HG03439 (cell line): ENCODE data around the gene PTPRN2.

Source experiments
- ATAC-seq: cut with Tn5 transposase; IDR thresholded peaks from one replicate; pipeline ENCODE4 v1.9.1; 2021; ENCODE audit warnings: mild to moderate bottlenecking, moderate library complexity; ENCODE audit not compliant: unreplicated experiment

Gene PTPRN2

GRCh38 chr7:157640144-157640543 lies 947.5 kb downstream of the PTPRN2 start:
- ATAC-seq = no peak

GRCh38 chr7:157638563-157638962 lies 949.1 kb downstream of the PTPRN2 start:
- ATAC-seq = no peak

GRCh38 chr7:157637216-157637949 lies 950.2 kb downstream of the PTPRN2 start:
- ATAC-seq = no peak

- ATAC-seq = no peak
Observed at GRCh38 chr7:157635669-157636068, 952.0 kb downstream of the PTPRN2 start.

GRCh38 chr7:157635148-157635500 lies 952.5 kb downstream of the PTPRN2 start:
- no peak for ATAC-seq

DNA sequence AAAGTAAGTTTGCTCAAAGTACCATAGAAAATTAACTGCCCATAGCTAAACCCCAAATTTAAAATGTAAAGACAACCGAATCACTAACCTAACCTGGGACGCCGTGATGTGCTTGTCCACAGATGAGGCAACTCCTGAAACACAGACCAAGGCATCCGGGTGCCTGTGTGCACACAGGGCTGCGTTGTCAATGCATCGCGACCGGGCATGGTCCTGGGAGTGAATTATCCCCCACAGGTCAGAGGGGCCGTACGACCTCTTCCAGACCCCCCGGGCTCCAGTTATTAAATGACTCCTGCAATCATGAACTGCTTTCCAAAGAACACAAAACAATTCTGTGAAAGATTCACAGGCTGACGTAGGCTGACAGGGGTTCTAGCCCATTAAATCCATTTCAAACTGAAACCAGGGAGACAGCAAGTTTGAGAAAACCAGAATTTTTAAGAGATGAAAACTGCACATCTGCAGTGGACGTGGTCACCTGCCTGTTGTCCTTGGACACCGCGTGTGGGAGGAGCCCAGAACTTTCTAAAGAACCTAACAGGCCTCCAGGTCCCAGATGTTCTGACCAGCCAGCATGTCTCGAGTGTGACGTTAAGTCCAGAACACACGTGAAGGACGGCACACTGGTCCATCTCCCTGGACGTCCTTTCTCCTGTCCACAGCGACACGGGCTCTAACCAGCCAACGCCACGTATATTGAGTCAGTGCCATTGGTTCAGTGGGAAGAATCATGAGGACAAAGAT lies 953.0 kb downstream of the PTPRN2 start:
- ATAC-seq = no peak

DNA sequence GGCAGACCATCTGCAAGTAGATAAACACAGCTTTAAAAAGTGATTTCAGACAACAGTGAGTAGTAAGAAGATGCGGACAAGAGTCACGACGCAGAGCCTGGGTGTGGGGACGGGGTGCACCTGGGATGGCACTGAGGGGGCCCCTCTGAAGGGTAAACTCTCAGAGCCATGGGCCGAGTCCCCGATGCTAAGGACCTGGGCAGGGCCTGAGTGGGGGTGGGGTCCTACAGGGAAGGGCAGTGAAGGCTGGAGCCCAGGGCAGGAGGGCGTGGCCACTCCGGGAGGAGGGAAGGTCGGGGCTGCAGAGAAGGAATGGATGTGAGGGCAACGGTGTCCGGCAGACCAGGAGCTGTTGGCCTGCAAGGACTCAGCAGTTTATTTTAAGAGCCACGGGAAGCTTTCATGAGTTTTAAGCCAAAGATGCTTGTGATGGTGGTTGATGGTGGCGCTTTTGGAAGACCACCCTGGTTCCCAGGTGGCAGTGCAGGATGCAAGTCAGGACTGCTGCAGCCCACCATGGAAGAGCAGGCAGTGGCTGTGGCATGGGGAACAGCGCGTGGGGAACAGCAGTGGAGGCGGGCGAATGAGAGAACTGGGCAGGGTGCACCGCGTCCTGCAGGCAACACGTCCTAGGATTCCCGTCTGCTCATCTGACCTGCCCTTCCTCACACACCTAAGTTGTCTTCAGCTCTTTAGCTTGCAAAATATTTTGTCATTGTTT lies 954.0 kb downstream of the PTPRN2 start:
- no peak for ATAC-seq

DNA sequence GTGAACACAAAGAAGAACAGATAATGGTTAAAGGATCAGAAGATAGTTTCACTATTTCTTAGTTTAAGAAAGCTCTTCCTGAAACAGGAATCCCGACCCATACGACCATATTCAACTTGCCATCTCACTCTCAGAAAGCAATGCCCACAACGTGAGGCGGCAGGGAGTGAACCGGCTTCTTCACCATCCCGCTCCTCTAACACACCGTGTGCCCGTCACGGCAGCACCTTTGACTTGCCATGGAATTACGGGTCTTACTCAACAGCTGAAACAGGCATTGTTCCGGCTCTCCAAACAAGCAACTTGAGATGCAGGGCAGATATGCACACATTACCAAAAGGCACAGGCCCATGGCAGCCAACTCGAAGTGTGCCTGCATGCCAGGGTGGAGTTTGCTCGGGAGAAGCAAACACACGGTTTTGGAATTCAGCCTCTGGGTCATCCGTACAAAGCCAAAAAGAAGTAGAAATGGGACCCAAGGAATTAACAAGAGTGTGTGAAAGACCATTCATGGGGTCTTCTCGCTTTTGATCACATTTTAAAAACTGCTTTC lies 957.2 kb downstream of the PTPRN2 start:
- no peak for ATAC-seq

DNA sequence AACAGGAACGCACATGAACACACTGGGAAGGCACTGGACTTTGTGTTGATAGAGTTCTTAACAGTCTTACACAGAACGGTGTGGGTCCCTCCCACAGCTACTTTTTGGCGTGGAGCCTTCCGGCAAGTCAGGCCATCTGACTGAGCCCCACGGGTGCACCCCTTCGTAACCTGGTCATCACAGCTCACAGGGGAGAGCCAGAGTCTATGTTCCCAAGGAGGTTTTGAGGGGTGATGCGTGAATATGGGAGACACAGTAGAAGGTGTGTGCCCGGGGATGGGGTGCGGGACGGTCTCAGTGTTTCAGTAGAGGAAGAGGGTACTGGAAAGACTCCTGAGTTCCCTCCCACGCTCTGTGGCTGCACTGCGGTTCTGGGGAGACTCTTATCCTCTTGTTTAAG lies 959.2 kb downstream of the PTPRN2 start:
- ATAC-seq = no peak

GRCh38 chr7:157627646-157628045 lies 960.0 kb downstream of the PTPRN2 start:
- ATAC-seq = no peak

GRCh38 chr7:157627033-157627432 lies 960.6 kb downstream of the PTPRN2 start:
- no peak for ATAC-seq

- ATAC-seq = no peak
Observed at GRCh38 chr7:157625973-157626742, 961.5 kb downstream of the PTPRN2 start.

- ATAC-seq = no peak
Observed at GRCh38 chr7:157623556-157623955, 964.1 kb downstream of the PTPRN2 start.

- no peak for ATAC-seq
Observed at GRCh38 chr7:157622408-157623205, 965.0 kb downstream of the PTPRN2 start.

DNA sequence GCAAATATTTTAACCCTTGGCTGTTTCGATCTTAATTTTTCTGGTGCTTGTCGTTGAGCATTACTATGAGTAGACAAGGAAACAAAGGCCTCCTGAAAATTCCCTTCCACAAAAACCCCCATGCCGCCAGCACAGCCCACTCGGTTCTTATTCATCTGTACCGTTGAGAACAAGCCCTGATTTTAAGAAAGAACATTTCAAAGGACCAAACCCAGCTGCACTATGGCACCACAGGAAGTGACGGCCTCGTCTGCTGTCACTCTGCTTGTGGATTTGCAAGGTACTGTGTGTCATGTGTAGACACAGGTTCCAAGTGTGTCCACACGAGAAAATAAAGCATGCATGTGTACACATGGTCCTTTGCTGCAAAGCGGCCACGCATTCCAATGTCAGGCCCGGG lies 965.6 kb downstream of the PTPRN2 start:
- no peak for ATAC-seq

DNA sequence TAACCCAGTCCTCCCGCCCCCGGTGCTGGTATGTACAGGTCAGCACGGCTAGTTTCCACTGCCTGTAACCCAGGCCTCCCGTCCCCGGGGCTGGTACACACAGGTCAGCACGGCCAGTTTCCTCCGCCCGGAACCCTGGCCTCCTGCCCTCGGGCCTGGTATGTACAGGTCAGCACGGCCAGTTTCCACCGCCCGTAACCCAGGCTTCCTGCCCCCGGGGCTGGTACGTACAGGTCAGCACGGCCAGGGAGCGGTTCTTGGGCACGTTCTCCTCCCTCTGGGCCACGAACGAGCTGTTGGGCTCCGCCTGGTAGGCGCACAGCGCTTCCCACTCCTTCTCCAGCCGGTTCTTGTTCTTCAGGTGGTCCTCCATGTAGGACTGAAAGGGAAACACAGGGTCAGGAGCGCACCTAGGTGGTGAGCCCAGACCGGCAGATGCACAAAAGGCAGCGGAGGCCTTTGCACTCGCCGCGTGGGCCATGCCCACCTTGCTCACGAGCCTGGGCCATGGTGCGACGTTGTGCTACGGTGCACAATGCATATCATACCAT lies 966.4 kb downstream of the PTPRN2 start:
- no peak for ATAC-seq

DNA sequence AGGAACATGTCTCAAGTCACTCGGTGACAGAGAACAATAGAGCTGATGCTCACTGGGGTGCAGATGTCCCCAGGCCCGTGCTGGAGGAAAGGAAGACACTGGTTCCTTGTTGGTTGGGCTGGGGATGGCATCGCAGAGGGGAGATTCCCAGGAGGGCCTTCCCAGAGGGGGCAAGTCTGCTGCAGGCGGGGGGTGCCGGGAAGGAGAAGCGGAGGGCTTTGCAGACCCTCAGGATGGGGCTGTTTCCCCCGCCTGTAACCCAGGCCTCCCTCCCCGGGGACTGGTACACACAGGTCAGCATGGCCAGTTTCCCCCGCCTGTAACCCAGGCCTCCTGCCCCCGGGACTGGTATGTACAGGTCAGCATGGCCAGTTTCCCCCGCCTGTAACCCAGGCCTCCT lies 967.0 kb downstream of the PTPRN2 start:
- no peak for ATAC-seq

- ATAC-seq = no peak
Observed at GRCh38 chr7:157619753-157620525, 967.7 kb downstream of the PTPRN2 start.
